NCI-H524 treated with DMSO at 0.1 percent for 48 hours (cell line): Measurements from ENCODE around the gene LRATD1.
"Not testable (repeated sequence)": the region's sequence is repeated elsewhere in the genome, so short reads cannot be mapped to it uniquely, and the experiment has no call there.

Source experiments
- DNase-seq: peaks from one replicate; lab custom pipeline; 2025; lab: John Stamatoyannopoulos, UW

Gene LRATD1, protein sequence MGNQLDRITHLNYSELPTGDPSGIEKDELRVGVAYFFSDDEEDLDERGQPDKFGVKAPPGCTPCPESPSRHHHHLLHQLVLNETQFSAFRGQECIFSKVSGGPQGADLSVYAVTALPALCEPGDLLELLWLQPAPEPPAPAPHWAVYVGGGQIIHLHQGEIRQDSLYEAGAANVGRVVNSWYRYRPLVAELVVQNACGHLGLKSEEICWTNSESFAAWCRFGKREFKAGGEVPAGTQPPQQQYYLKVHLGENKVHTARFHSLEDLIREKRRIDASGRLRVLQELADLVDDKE

DNA sequence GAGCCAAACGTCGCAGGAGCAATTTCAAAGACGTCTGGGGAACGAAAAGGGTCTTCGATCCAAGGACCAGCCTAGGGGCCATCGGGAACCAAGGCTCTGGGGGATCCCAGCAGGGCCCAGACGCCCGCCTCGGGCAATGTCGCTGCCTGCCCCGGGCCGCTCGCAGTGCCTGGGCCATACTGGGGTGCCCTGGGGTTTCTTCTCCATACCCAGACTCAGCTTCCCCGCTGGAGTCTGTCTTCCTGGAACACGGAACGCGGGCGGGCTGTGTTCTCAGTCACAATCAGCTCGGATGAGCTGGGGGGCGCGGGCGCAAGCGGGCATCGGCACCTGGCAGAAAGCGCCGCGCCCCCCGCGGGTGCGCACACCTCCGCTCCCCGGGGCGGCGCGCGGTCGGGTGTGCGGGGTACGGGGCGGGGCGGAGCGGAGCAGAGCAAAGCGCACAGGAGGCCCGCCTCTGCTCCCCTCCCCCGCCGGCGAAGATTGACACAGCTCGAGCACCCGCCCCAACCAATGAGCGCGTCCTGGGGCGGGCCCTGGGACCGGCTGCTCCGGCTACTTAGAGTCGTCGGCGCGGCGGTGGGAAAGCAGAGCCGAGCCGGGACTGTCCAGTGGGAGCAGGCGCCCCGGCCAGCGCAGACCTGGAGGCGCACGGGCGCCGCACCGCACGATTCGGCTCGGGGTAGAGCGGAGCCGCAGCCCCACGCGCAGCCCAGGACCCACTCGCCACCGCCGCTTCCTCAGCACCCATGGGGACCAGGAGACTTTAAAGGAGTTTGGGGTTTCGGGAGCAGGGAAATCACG, at the start of gene LRATD1:
LRATD1 (plus strand) TSS at position 585 of the 804 bp plus-strand sequence. CDS start 1,263 bp downstream, outside the sequence.
- DNase-seq = peak; percentile 45

DNA sequence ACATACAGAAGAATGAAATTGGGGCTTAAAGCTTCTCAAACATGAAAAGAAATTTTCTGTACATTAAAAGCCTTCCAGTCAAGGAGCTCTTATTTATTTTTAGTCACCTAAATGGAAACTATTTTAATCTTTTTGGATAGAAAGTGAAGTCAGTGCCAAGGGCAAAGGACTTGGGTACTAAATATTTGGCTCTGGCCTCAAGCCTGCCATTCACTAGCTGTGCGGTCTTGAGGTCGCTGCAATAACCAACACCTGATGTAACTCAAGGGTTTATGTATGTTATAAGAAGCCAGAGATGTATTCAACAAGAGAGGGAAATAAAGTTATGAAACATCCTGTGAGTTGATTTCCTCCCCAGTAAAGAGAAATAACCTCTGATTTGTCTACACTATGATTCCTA, 49.5 kb upstream of the LRATD1 start:
- no peak for DNase-seq

DNA sequence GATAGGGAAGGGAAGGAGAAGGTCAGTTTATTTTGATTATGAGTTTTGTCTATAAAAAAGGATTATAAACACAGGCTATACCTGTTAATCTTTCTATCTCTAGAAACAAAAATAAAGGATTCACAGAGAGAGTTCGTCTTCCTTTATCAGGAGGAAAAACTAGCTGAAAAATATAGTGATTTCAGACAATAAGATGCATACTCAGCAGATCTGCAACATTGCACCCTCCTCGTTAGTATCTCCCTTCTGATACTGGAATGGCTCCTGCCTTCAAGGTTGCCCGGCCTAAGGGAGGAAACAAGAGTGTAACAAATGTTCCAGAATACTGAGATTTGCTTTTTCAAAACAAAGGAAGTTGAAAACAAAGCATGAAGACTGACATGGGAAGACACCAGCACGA, 48.7 kb upstream of the LRATD1 start:
- no peak for DNase-seq

DNA sequence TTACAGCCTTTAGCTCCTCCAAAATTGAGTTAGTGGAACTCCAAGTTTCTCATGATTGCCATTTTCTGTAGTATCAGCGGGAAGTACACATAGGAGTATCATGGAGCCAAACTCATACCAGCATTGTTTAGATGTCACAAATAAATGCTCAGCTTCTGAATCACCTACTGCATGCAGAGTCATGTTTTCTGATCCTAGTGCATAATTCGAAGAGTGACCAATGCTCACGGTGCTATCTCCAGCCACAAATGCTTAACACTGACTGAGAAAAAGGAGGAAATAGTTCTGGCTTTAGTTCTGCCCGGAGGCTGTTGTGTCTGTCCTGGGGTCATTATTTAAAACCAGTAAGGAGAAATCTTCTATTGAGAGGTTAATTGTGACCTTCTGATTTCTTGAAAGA, 45.4 kb upstream of the LRATD1 start:
- DNase-seq = no peak

DNA sequence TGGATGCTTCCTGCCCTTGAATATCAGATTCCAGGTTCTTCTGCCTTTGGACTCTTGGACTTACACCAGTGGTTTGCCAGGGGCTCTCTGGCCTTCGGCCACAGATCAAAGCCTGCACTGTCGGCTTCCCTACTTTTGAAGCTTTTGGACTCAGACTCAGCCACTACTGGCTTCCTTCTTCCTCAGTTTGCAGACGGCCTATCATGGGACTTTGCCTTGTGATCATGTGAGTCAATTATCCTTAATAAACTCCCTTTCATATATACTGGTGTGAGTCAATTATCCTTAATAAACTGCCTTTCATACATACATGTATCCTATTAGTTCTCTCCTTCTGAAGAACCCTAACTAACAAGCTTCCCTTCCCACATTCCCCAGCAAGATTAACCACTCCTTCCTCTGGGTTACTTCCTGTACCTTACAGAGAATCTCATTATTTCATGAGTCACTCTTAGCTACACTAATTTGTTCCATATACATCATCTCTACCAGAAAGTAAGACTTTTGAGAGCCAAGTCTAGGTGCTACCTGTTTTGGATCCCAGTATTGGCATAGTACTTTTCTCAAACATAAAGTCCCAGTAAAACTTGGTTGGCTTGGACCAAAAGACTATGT, 31.3 kb upstream of the LRATD1 start:
- no peak for DNase-seq

DNA sequence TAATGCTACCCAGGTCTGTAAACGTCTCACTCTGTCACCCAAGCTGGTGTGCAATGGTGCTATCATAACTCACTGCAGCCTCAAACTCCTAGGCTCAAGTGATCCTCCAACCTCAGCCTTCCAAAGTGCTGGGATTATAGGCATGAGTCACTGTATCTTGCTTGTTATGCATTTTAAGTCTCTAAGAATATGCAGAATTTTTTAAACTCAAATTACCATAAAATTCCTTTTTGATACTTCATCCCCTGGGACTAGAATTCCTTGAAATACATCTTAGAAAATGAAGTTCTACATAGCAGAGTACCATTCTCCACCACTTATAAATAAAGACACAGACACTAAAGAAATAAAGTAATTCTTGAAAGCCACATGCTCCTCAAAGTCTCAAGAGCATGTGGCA, 30.2 kb upstream of the LRATD1 start:
- no peak for DNase-seq

DNA sequence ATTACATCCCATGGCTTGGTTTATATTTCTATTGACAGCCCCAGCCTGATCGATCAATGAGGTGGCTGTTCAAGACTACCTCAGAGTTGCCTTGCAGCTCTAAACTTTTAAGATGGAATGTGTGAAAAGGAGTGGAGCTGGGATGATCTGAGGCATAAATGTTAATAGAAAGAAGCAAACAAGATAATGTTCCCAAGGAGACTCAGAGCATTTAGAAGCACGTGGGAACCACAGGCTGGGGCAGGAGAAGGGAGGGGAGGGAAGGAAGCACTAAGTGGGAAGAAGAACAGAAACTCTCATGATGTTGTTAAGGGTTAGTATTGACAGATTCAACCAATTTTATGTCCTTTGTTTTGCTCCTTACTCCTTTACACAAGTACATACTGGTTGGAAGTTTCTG, 28.8 kb upstream of the LRATD1 start:
- no peak for DNase-seq

DNA sequence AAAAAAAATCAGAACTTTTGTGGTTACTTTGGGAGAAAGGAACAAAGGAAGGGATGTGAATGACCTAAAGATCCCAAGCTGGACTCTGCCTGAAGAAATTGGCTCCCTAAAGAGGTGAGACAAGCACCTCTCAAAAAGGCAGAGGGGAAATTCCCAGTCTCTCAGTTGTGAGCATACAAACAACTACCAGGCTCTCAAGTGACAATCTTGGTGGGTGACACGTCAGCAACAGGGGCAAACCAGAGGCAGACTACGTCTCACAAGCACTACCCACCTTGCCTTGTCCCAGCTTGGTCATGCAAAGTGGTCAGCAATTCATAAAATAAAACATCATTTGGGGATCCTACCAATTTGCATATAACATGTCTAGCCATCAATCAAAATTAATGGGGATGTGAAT, 24.3 kb upstream of the LRATD1 start:
- no peak for DNase-seq

DNA sequence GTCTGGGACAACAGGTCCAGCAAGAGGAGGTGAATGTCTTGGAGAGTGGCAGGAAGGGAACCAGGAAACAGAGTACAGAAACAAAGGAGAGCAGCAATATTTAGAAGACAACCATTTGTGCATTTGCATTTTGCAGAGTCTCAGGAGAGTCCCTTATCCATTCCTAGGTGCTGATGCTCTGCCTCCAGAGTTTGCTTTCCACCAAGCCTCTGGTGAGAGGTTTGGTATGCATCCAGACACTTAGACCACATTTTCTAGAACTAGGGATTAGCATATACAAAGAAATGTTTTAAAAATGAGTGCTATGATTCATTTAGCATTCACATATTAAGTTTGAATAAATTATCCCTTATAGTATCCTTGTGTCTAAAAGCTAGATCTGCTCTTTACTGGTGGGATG, 18.5 kb upstream of the LRATD1 start:
- DNase-seq = no peak

DNA sequence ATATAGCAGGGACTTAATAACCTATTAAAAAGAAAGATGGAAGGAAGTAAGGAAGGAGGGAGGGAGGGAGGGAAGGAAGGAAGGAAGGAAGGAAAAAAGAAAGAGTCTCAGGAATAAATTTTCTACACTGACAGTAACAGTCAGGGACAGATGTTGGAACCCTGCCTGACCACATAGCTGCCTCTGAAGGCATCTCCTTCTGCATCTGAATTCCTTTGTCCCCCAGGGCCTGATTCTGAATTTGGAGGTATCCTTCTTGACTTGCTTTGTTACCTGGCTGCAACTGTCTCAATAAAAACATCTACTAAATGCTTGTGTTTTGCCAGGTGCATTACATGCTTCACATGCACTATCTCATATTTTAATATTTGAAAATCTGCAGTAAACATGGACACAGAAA, 17.4 kb upstream of the LRATD1 start:
- DNase-seq = no peak

DNA sequence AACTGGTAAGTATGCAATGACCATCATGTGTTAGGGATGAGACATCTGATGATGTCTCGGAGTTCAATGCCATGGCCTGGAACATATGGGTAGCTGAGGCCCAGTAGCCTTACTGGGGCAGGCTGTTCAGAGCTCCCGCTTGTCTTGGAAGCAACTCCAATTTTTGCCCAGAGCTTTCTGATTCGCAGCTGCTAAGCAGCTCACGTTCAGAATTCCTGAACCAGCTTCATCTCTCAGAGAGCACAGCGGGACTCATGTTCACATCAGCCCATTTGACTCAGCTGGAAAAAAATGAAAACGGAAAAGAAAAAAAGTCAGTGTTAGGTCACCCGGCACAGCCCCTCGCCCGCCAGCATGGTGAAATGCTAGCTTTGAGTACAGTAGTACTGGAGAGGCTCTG, 16.8 kb upstream of the LRATD1 start:
- DNase-seq = no peak

DNA sequence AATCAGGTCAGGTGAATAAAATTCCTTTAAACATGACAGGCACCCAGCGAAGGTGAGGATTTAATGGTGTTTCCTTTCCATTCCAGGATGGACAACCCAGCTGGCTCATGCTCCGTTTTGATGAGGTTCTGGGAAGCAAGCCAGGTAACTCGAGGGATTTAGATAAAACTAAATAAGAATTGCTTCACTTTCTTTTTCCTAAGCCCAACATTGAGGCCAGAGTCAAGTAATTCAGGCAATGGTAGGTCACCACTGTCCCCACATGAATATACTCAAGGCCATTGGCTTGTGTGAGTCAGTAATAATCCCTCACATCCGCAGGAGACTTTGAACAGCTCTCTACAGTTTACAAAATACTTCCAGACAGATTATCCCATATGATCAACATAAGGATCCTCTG, 16.2 kb upstream of the LRATD1 start:
- no peak for DNase-seq

DNA sequence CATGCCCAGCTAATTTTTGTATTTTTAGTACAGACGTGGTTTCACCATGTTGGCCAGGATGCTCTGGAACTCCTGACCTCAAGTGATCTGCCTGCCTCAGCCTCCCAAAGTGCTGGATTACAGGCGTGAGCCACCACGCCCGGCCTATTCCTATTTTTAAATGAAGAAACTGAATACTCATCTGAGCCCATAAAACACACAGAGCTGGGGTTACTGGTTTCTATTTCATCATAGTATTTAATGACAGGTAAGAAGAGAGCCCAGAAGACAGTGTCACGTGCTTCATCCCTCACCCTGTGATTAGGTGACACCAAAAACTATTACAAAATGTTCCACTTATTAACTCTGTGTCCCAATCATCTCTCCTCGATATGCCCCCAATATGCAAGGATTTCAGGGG, 15.6 kb upstream of the LRATD1 start:
- DNase-seq = no peak

DNA sequence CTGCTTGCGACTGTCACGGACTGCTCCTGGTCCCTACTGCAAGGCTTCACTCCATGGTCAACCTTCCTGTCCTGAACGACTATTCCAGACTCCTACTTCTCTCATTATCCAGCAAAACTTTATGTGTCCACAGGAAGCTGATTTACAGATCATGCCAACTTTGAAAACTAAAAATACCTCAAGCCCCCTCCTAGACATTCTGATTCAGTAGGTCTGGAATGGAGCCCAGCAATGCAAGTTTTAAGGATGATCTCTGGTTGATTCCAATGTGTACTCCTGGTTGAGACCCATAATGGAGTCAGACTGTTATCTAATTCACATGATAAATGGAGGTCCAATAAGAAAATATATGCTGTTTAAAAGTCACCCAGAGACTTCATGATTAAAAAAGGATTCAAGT, 13.1 kb upstream of the LRATD1 start:
- no peak for DNase-seq

DNA sequence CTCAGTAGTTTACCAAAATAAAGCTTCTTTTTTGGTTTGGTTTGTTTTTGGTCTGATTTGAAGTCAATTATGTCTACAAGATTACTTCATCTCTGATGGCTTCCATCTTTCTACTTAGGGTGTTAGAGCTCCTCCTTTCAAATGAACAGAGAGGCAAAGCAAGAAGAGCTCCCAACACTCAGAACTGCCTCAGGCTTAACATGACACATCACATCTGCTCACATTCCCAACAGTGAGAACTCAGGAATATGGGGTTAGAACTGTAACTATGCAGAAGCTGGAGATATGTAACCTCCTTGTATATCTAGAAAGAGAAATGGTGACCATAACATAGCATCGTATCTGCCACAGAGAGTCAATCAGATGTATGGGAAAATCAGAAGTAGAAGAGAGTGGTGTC, 11.4 kb upstream of the LRATD1 start:
- DNase-seq = no peak

DNA sequence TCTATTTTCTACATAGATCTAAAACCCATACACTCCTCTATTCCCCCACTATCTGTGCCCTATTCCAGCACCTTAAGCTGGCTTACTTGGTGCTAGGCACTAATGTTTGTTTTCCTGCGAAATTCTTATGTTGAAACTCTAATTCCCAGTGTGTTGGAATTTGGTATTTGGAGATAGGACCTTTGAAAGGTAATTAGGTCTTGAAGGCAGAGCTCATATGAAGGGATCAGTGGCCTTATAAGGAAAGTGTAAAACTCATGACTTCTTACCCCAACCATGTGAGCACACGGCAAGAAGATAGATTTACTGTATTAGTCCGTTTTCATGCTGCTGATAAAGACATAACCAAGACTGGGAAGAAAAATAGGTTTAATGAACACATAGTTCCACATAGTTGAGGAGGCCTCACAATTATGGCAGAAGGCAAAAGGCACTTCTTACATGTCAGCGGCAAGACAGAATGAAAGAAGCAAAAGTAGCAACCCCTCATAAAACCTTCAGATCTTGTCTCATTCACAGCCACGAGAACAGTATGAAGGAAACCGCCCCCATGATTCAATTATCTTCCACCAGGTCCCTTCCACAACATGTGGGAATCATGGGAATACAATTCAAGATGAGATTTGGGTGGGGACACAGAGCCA, 10.5 kb upstream of the LRATD1 start:
- DNase-seq = no peak

DNA sequence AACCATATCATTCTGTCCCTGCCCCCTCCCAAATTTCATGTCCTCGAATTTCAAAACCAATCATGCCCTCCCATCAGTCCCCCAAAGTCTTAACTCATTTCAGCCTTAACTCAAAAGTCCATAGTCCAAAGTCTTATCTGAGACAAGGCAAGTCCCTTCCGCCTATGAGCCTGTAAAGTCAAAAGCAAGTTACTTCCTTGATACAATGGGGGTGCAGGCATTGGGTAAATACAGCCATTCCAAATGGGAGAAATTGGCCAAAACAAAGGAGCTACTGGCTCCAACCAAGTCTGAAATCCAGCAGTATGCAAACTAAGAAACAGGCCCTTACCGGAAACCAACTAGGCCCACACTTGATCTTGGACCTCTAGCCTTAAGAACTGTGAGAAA, 10.0 kb upstream of the LRATD1 start:
- not testable (repeated sequence) for DNase-seq

DNA sequence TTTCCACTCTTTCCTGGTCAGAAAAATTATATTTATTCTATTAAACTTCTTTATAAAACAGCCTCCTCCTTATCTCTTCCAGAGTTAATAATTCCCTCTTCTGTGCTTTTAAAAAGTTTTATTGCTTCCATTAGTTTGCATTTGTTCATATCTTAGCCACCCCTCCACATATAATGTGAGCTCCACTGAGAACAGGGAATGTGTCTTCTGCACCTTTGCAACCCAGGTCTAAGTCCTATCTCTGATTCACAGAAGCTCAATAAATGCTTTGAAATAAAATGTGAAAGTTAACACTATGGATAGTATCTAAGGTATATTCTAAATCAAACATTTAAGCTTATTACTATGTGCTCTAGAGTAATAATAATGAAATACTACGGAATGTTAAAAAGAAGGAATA, 9.3 kb upstream of the LRATD1 start:
- DNase-seq = no peak

DNA sequence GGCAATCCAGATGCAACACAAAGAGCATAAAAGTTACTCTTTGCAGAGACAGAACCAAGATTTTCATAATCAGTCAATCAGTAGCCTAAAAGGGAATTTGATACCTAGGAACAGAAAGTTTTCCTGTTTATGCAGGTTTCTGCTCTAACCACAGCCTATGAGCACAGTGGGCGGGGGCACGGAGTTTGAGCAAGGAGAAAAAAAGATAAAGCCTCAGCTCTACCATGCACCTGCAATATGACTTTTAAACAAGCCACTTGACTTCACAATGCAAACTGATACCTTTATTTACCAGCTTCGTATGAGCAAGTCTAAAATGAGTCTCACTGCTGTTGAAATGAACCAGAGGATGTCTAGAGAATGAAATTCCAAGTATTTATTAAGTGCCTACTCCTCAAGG, 5.6 kb upstream of the LRATD1 start:
- no peak for DNase-seq

DNA sequence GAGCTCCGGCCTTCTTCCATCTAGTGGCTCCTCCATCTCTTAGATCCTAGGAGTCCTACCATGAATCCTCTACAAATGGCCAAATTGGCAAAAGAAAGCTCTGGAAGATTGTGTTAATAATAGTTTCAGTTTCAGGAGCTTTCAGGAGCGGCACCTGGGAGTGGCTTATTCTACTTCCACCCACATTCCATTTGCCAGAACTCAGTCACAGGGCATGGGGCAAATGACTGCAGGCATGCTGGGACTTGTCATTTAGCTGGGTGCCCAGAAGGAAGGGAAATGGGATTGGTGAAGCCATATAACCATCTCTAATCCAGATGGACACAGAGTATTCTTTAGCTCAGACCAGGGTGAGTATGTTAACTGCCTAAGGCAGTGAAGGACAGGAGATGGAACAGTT, 3.6 kb upstream of the LRATD1 start:
- no peak for DNase-seq

DNA sequence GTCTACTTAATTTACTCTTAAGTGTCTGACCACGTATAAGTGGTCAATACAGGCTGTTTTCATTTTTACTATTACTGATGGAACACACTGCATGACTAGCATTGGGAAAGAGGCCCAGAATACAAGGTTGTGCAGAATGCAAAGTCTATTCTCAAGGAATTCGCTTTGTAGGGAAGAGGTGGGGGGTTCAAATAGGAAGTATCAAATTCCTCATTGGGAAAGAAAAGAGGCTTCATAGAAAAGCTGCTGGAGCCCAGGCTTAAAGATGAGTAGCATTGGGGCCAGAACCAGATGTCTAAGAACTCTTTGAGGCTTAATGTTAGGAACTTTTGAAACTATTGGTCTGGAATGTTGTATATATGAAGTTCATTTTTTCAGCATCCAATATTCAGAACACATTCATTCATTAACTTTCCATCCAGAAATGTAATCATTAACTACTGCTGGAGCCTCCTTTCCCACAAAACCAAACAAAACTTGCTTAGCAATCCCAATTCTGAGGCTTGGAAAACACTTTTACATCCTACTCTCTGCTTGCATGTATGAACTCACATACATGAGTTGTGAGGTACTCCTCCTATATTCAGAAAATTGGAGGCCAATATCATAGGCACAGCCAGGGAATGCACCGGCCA, 994 bp upstream of the LRATD1 start:
- DNase-seq = no peak

DNA sequence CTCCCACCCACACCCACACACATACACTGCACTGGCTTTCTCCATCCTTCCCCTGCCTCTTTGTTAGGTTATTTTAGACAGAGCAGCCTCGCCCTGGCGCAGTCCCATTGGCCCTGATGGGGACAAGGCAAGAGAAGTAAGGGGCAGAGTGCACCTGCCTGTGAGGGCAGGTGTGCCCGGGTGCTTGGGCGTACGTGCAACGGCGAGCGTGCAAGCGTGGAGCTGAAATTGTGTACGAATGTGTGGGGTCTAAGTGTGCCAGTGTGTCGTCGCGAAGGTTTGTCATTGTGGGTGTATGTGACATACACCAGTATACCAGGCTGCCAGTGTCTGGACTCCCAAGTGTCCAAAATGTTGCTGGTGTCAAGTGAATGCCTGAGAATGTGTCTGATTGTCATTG, 544 bp downstream of the LRATD1 start:
- DNase-seq = no peak
